ENCODE measurements around the gene GAL3ST2.
A peak's percentile ranks its signal among the peaks of the same experiment; 100 is the strongest.
"Not testable (repeated sequence)": the region's sequence is repeated elsewhere in the genome, so short reads cannot be mapped to it uniquely, and the experiment has no call there.

GAL3ST2 gene

GRCh38 chr2:241776336-241777169 is at the start of gene GAL3ST2:
TSS of gene GAL3ST2 (plus strand) at chr2:241776822. CDS start at chr2:241776956, 134 bp downstream.
- DNase-seq (ENCODE audit: low spot score), result no peak

- DNase-seq (ENCODE audit: low spot score), result no peak
These were observed 48.6 kb upstream of the GAL3ST2 start for GRCh38 chr2:241728000-241728399.

DNA sequence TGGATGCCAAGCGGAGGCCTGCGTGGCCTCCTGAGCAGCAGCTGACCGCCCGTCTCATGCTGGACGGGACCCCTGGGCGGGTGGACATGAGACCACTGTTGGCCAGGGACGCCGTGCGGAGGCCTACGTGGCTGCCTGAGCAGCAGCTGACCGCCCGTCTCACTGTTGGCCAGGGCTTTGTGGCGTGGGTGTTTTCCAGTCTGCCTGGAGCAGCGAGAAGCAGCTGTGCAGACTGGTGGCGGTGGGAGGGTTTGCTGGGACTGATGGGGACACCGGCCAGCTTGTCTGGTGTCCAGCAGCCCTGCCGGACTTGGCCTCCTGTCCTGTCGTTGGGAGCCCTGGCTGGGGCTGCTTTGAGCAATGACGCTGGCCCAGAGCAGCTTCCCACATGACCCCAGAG is 48.0 kb upstream of the GAL3ST2 start:
- no peak for DNase-seq (ENCODE audit: low spot score)

DNA sequence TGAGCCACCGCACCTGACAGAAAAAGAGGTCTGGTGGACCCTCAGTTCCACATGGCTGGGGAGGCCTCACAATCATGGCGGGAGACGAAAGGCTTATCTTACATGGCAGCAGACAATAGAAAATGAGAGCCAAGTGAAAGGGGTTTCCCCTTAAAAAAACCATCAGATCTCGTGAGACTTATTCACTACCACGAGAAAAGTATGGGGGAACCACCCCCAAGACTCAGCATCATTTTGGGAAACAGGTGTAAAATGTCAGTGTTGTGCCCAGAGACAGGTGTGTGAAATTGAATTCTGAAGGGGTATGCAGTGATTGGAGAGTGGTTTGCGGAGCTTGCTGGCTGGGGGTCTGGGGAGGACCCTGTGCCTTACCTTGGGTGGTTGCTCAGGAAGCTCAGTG is 46.8 kb upstream of the GAL3ST2 start:
- no peak for DNase-seq (ENCODE audit: low spot score)

GRCh38 chr2:241730671-241731293 is 45.8 kb upstream of the GAL3ST2 start:
- no peak for DNase-seq (ENCODE audit: low spot score)

DNA sequence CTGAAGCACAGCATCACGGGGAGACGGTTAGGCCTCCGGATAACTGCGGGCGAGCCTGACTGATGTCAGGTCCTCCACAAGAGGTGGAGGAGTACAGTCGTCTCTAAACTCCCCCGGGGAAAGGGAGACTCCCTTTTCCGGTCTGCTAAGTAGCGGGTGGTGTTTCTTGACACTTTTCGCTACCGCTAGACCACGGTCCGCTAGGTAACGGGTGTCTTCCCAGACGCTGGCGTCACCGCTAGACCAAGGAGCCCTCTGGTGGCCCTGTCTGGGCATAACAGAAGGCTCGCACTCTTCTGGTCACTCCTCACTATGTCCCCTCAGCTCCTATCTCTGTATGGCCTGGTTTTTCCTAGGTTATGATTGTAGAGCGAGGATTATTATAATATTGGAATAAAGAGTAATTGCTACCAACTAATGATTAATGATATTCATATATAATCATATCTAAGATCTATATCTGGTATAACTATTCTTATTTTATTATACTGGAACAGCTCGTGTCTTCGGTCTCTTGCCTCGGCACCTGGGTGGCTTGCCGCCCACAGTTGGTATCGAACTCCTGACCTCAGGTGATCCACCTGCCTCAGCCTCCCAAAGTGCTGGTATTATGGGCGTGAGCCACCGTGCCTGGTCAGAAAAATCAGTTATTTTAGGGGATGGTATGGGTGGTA is 44.0 kb upstream of the GAL3ST2 start:
- DNase-seq (ENCODE audit: low spot score), result peak; percentile 56

- DNase-seq (ENCODE audit: low spot score), result no peak
These were observed 43.0 kb upstream of the GAL3ST2 start for GRCh38 chr2:241733391-241734207.

DNA sequence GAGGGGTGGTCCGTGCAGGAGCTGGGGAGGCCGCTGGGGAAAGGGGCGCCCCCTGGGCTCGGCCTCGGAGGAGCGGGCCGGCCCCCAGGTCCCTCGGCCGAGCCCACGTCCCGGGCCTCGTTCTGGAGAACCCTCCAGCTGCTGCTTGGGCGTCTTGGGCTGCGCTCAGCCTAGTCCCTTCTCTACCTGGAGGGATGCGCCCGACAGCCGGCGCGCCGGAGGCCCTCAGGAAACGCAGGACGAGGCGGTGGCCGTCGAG is 42.5 kb upstream of the GAL3ST2 start:
- DNase-seq (ENCODE audit: low spot score), result no peak

DNA sequence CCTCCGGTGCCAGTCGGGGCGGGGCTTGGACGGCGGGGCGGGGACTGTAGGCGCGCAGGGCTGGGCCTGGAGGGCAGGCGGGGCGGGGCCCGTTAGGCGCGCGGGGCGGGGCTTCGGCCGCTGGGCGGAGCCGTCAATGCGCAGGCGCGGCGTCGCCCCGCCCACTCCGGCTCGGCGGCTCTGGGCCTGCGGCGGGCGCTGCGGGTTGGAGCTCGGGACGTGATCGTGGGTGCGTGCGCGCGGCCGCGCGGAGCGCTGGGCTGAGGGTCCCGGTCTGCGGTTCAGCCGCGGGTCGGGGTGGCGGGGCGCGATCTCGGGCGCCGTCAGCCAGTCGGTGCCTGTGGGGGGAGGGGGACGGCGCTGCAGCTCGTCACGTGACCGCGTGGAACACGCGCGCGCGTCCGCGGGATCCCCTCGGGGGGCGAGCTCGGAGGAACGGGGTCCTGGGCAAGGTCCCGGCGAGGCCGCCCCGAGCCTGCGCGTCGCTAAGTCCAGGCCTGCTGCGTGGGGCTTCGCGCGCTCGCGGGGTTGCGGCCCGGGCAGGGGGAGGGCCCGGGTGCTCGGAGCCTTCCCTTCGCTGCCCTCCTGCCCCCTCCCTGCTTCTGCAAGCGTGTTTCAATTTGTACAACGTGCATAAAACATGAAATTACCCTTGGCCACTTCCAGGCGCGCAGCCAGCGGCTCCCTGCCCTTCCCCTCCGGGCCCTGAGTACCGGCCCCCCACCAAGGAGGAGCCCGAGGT is 42.0 kb upstream of the GAL3ST2 start, which contains the start of gene D2HGDH:
Gene D2HGDH, plus strand, starts transcription at position 164 of the 742 bp plus-strand sequence. CDS start 595 bp downstream, outside the sequence.
- peak; percentile 90 for DNase-seq (ENCODE audit: low spot score)

- no peak for DNase-seq (ENCODE audit: low spot score)
These were observed 40.5 kb upstream of the GAL3ST2 start for GRCh38 chr2:241736111-241736510.

DNA sequence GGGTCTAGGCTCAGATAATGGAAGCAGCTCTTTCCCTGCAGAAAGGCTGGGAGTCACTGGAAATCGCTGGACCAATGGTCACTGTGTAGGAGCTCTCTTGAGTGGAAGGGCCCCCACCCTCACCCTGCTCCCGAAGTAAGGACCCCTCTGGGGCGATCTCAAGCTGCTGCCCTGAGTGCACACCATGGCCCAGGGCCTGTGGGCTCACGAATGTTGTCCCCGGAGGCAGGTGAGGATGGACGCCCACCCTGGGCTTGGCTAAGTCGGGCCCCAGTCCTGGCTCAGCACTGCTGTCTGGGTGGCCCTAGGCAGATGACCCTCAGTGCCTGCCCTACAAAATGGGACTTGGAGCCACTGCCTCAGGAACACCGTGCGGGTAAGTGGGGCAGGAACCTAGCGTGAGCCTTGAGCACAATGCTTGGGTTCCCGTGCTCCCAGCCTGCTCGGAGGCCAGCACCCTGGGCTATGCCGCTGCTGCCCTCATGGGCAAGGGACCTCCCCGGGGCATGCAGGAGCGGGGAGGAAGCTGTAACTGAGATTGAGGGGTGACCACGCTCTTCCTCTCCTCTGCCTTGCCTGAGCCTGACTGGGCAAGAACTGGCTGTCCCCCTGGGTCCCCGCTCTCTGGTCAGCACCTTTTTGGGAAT is 38.5 kb upstream of the GAL3ST2 start:
- DNase-seq (ENCODE audit: low spot score), result no peak

DNA sequence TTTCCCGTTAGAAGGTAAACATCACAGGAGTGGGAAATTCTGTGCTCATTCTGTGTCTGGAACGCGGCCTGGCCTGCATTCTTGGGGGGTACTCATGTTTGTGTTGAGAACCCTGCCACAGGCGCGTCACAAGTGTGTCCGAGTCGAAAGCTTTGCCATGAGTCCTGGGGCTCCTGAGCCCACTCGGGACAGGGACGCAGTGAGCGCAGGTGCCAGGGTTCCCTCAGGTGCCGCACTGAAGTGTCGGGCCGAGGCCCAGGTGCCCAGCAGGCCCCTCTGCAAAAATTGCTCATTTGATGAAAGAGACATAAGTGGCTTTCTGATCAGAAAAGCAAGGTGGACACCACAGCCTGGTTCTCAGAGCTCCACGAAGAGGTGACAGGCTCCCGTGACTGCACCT is 37.4 kb upstream of the GAL3ST2 start:
- DNase-seq (ENCODE audit: low spot score), result no peak

- DNase-seq (ENCODE audit: low spot score), result peak; percentile 31
These were observed 37.0 kb upstream of the GAL3ST2 start for GRCh38 chr2:241739651-241740050.

GRCh38 chr2:241741016-241741415 is 35.6 kb upstream of the GAL3ST2 start:
- peak; percentile 59 for DNase-seq (ENCODE audit: low spot score)

DNA sequence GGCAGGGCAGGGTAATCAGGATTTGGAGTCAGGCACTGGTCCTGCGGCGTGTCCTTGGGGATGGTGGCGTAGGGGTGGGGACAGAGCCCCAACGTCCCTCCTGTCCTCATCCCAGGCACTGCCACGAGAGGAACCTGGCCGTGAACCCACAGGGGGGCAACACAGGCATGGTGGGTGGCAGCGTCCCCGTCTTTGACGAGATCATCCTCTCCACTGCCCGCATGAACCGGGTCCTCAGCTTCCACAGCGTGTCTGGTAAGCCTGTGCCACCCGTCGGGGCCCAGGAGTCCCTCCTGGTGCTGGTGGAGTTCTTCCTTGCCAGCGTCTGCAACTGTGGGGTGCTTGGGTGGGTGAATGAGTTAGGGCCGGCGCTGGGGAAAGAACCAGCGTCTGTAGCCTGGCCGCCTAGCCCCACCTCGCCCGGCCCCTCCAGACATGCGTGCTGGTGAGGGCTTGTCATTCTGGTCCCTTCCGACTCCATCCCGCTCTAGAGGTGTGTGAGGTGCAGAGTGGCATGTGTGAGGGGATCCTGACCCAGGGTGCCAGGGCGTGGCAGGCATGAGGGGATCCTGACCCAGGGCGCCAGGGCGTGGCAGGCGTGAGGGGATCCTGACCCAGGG is 34.2 kb upstream of the GAL3ST2 start:
- DNase-seq (ENCODE audit: low spot score), result no peak

DNA sequence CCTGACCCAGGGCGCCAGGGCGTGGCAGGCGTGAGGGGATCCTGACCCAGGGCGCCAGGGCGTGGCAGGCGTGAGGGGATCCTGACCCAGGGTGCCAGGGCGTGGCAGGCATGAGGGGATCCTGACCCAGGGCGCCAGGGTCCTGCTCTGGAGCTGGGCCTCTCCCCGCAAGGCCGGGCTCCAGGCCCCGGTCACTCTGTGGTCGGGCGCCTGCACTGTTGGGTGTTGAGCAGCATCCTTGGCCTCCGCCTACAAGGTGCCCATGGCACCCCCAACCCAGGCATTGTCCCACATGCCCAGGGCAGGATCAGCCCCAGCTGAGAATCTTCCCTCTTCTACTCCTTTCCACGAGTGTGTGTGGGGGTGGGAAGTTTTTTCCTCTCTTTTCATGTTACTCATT is 33.6 kb upstream of the GAL3ST2 start:
- DNase-seq (ENCODE audit: low spot score), result not testable (repeated sequence)

GRCh38 chr2:241743620-241744019 is 33.0 kb upstream of the GAL3ST2 start:
- DNase-seq (ENCODE audit: low spot score), result no peak

GRCh38 chr2:241744028-241744754 is 32.4 kb upstream of the GAL3ST2 start:
- no peak for DNase-seq (ENCODE audit: low spot score)

- DNase-seq (ENCODE audit: low spot score), result no peak
These were observed 31.3 kb upstream of the GAL3ST2 start for GRCh38 chr2:241745276-241745675.

DNA sequence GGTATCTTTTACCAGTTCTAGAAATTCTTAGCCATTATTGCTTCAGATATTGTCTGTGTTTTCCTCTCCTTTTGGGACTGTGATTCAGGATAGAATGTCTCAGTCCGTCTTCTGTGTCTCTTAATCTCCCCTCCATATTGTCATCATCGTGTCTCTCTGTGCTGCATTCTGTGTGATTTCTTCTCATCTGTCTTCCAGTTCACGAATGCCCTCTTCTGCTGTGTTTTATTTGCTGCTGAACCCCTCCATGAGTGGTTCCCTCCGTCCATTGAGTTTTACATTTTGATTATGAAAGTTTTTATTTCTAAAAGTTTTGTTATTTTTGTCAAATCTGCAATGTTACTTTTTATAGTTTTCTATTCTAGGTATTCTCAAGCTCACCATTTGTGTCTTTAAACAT is 30.5 kb upstream of the GAL3ST2 start:
- no peak for DNase-seq (ENCODE audit: low spot score)

Measured in CD4-positive, alpha-beta T cell treated with Interleukin-2 at 100 ng/mL for 4 hours (primary cell).